K562 (cell line): ENCODE data around the gene CBFA2T2. TPM values are rescaled to one million over a fixed set of nuclear protein-coding genes. Genes with fewer than 3 reads are reported as not detected.

Experiments
- ATAC-seq: fragments of 200-7000 bp; cut with Tn5 transposase; 3 replicates; pipeline ENCODE4 v1.9.1; 2020; ENCODE audit warnings: moderate library complexity
- BruUV-seq: library from RNA; stranded (reverse); fragments of 400-500 nt; replicated peaks from 2 replicates; lab custom pipeline; 2021; lab: Mats Ljungman, UMichigan
- CTCF ChIA-PET: fragments of 300-600 bp; formaldehyde crosslinking; extraction: SDS; loops from one replicate; lab custom pipeline; 2021; ENCODE audit warnings: low intra/inter-chr PET ratio; lab: Yijun Ruan, JAX
- POLR2A ChIA-PET: fragments of 300-600, 350-650 bp; sonication (Branson Sonifier 250); formaldehyde crosslinking; extraction: SDS; loops from one replicate; lab custom pipeline; 2021; ENCODE audit warnings: antibody characterized with exemption, inconsistent platforms; lab: Yijun Ruan, JAX
- DNase-seq, 4 experiments: peaks; one replicate each; pipeline versions ENCODE4 v3.0.0 to v3.0.0-alpha.2; 2011 to 2018; ENCODE audit warnings: low spot score in 3 of 4, mixed read lengths in 3 of 4; ENCODE audit errors: extremely low read depth in 1 of 4
- FAIRE-seq: peaks from 2 replicates; lab custom pipeline; 2011; peaks lifted over from hg19 to GRCh38; lab: Jason Lieb, UNC
- H2AFZ ChIP-seq: 2 replicates; pipeline ENCODE4 v1.6.0; 2011; ENCODE audit warnings: low read depth, low read length, control low read depth, inconsistent platforms
- H3K27ac ChIP-seq: fragments of 200-600 bp; 3 replicates; pipeline ENCODE4 v1.8.0; 2011; ENCODE audit warnings: low read depth, mild to moderate bottlenecking, control low read depth, inconsistent platforms, low read length, moderate library complexity, mixed read lengths; ENCODE audit errors: extremely low read depth
- H3K27me3 ChIP-seq, 2 experiments: fragments of 300-600 bp in 1 of 2; 2 replicates in 1 of 2; 3 replicates in 1 of 2; pipeline versions ENCODE4 v1.6.0 to v1.8.0; 2011; ENCODE audit warnings: inconsistent platforms in 2 of 2, low read length in 2 of 2, mild to moderate bottlenecking in 1 of 2, mixed read lengths in 1 of 2, moderate library complexity in 1 of 2; ENCODE audit not compliant: control insufficient read depth in 2 of 2, insufficient read depth in 2 of 2
- H3K36me3 ChIP-seq: fragments of 300-600 bp; 3 replicates; pipeline ENCODE4 v1.8.0; 2011; ENCODE audit warnings: mild to moderate bottlenecking, low read length, inconsistent platforms; ENCODE audit not compliant: control insufficient read depth, insufficient read depth
- H3K4me1 ChIP-seq, 2 experiments: fragments of 200-600 bp in 1 of 2; replicated peaks in 1 of 2; 2 replicates in 1 of 2; 3 replicates in 1 of 2; pipeline versions ENCODE4 v1.5.1 to v1.8.0; 2011; ENCODE audit warnings: inconsistent platforms in 2 of 2, low read length in 2 of 2, mild to moderate bottlenecking in 1 of 2, mixed read lengths in 1 of 2, moderate library complexity in 1 of 2; ENCODE audit not compliant: control insufficient read depth in 2 of 2, insufficient read depth in 2 of 2
- H3K4me2 ChIP-seq: 2 replicates; pipeline ENCODE4 v1.6.1; 2011; ENCODE audit warnings: low read length, control low read depth, inconsistent platforms, mixed read lengths; ENCODE audit not compliant: insufficient read depth
- H3K4me3 ChIP-seq: fragments of 200-600 bp; sonication (generic), shearing (Covaris generic); 2 replicates; pipeline ENCODE4 v1.5.1; 2016; ENCODE audit warnings: control low read depth, inconsistent platforms
- H3K79me2 ChIP-seq: fragments of 200-600 bp; 3 replicates; pipeline ENCODE4 v1.8.0; 2011; ENCODE audit warnings: low read length, inconsistent platforms; ENCODE audit not compliant: control insufficient read depth, insufficient read depth
- H3K9ac ChIP-seq, 2 experiments: 2 replicates each; pipeline versions ENCODE4 v1.6.0 to v1.6.1; 2011; ENCODE audit warnings: low read depth in 2 of 2, low read length in 2 of 2, control low read depth in 1 of 2, inconsistent platforms in 1 of 2, mild to moderate bottlenecking in 1 of 2, mixed read lengths in 1 of 2; ENCODE audit not compliant: insufficient read depth in 1 of 2
- H3K9me1 ChIP-seq: one replicate; pipeline ENCODE4 v1.6.0; 2011; ENCODE audit warnings: inconsistent platforms, mild to moderate bottlenecking, low read length, moderate library complexity; ENCODE audit not compliant: control insufficient read depth, insufficient read depth
- H3K9me3 ChIP-seq: replicated peaks from 2 replicates; pipeline ENCODE4 v1.5.1; 2011; ENCODE audit warnings: low read depth, low read length, inconsistent platforms; ENCODE audit not compliant: control insufficient read depth, insufficient read depth
- H4K20me1 ChIP-seq: replicated peaks from 2 replicates; pipeline ENCODE4 v1.6.1; 2011; ENCODE audit warnings: low read length, inconsistent platforms, mixed read lengths; ENCODE audit not compliant: control insufficient read depth, insufficient read depth
- PCBP1 ChIP-seq: fragments of 200-400 bp; formaldehyde crosslinking; IDR thresholded peaks from 2 replicates; pipeline ENCODE4 v1.6.1; 2018; ENCODE audit warnings: mild to moderate bottlenecking, low read depth, low read length; ENCODE audit not compliant: poor library complexity, severe bottlenecking
- POLR2G ChIP-seq: fragments of 200-400 bp; formaldehyde crosslinking; IDR thresholded peaks from 2 replicates; pipeline ENCODE4 v1.6.1; 2017; ENCODE audit warnings: low read depth, mild to moderate bottlenecking, antibody characterized with exemption, low read length, moderate library complexity
- ZFPM2 ChIP-seq: fragments of 250-450 bp; sonication (Bioruptor Pico); IDR thresholded peaks from 2 replicates; pipeline ENCODE4 v1.5.1; 2022; ENCODE audit warnings: mild to moderate bottlenecking
- WGBS: fragments of 100-300 bp; shearing (Covaris generic); methylation state at CpG from one replicate; pipeline ENCODE4 v1.1.6; 2016; ENCODE audit warnings: low coverage, mixed read lengths; ENCODE audit not compliant: insufficient coverage; ENCODE audit errors: missing lambda C conversion rate; 5-methylcytosine and 5-hydroxymethylcytosine counted together
- in situ Hi-C: fragments of 300-500 bp; cut with MboI; formaldehyde crosslinking; loops from 4 replicates; pipeline ENCODE4 v1.15.0; 2018; ENCODE audit warnings: inconsistent platforms, mixed read lengths
- intact Hi-C: fragments of 100-400 bp; cut with micrococcal nuclease; formaldehyde crosslinking; loops from 2 replicates; pipeline ENCODE4 v1.14.2; 2022
- polyA plus RNA-seq, 8 experiments: library from polyadenylated mRNA; depleted of rRNA in 4 of 8; stranded (reverse) in 5 of 8; unstranded in 3 of 8; fragments of >200 nt; fragmentation: Nextera tagmentation in 2 of 8; fragmentation: Illumina TruSeq in 1 of 8; extraction: Ambion mirVana in 2 of 8; extraction: Trizol in 1 of 8; gene quantifications; 2 replicates each; pipeline versions ENCODE4 v1.2.1 to v1.2.3, GENCODE V29; 2011 to 2014; ENCODE audit warnings: inconsistent platforms in 1 of 8, missing spikeins in 1 of 8
- total RNA-seq, 7 experiments: library from RNA; depleted of rRNA in 6 of 7; stranded (reverse); fragments of >200 nt in 6 of 7; fragmentation: Illumina TruSeq in 2 of 7; extraction: Trizol in 2 of 7; gene quantifications; 2 replicates each; pipeline versions ENCODE4 v1.2.1 to v1.2.3, GENCODE V29; 2011 to 2021; ENCODE audit warnings: low replicate concordance in 1 of 7

Gene CBFA2T2
- total and polyA plus RNA-seq, 9 of the 15 experiments (the other 6 are each of a cell fraction or from before 2014, with no cell fraction given) = 0.27 to 9.6 (median 5.8) TPM

GRCh38 chr20:33662172-33662571, 172.3 kb downstream of the CBFA2T2 start, which contains the start of gene C20orf144:
Gene C20orf144, plus strand, starts transcription at chr20:33662327. Its CDS starts 19 bp downstream, at chr20:33662346.
- Histone ChIP-seq H3K9me3 (no peaks in the 10 kb centered on the region), H3K4me3 (peak within 1 kb of the TSS; percentile 81), H2AFZ (peak within 1 kb of the TSS; percentile 75), H3K4me1 (peaks cover 21 to 65% of the 10 kb centered on the region in 2 experiments; a peak in 4 of 5 replicates), H3K9me1 (no peaks in the 10 kb centered on the region), H3K36me3 (peaks cover 44% of the 10 kb centered on the region; the same call in 2 of the 3 replicates), H3K27ac (peak within 1 kb of the TSS; percentile 82), H3K27me3 (no peaks in the 10 kb centered on the region), H4K20me1 (peaks cover 11% of the 10 kb centered on the region; the same call in 1 of the 2 replicates), H3K4me2 (peak within 1 kb of the TSS; percentile 85), H3K9ac (peak within 1 kb of the TSS; percentile 80 to 90), H3K79me2 (peaks cover 18% of the 10 kb centered on the region)
- CTCF ChIA-PET = no interaction called here
- POLR2A ChIA-PET = interaction anchor here (0.7 kb wide), 1 partner anchor 1033 kb away, joined by 3 read pairs; no protein-coding TSS in a partner anchor
- WGBS = 94% methylated on average over 9 of the region's 10 CpGs
- in situ Hi-C loops (no loop called here), intact Hi-C loops (no loop called here)
- ATAC-seq = no peak
- peak in 1 of 4 experiments; percentile 13 for DNase-seq
- FAIRE-seq = no peak
- TF ChIP-seq PCBP1 (no peak), ZFPM2 (CRISPR knock-in tag) (no peak), POLR2G (peak; percentile 67)
- no TSS peak for BruUV-seq
